ENCODE measurements around the gene RASGEF1C.

DNA sequence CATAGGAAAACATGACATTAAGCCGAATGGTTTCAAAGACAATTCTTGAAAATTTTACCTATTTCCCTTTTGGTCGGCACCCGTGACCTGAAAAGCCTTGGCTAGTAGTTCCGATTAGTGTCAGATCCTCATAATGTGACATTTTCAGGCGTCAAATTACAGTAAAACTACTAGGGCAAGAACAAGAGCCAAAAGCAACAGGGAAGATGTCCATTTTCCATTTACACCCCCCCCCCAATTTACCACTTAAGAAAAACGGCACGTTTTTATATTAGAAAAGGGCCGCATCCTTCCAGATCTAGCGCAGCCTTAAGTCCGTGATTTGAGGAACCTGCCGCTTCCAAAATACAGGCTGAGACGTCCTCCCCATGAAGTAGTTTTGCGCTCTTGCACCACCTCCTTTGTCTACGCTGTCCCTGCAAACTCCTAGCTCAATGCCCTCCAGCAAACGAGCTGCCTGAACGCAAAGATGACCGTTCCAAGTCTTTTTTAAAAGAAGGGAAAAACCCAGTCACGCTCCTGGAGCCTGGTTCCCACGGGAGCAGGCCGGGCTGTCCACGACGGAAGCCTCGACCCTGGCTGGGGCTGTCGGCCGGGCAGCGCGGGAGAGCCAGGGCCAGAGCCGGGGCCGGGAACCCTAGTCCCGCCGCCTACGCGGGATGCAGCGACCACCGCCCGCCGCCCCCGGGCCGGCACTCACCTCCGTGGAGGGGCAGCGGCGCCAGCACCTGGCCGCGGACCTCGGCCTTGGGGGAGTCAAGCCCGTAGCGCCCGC lies 138.1 kb downstream of the RASGEF1C start:
- TF ChIP-seq ZNF274 (IDR thresholded peaks at IDR 0.05; ENCODE audit: low read depth, low read length) (no peak), YY1 (IDR thresholded peaks at IDR 0.05; ENCODE audit: insufficient read depth, insufficient read length) (no peak), SUZ12 (IDR thresholded peaks at IDR 0.05; ENCODE audit: extremely low read depth, insufficient read depth, insufficient read length) (no peak)

All from NT2/D1 (cell line).